Measurements from ENCODE around the gene SMAD6.

- TF ChIP-seq ATF2 (CRISPR knock-in tag; IDR thresholded peaks at IDR 0.05), result no peak
- no peak for TF ChIP-seq THRA (IDR thresholded peaks at IDR 0.05)
- no peak for TF ChIP-seq KDM1A (IDR thresholded peaks at IDR 0.05)
- no peak for TF ChIP-seq CTCF (IDR thresholded peaks at IDR 0.05 in 2 of 3, conservative IDR thresholded peaks at IDR 0.05 in 1 of 3; ENCODE audit: insufficient read depth in 2 of 3, low read depth in 1 of 3, low read length in 3 of 3)
- TF ChIP-seq ZNF232 (CRISPR knock-in tag; IDR thresholded peaks at IDR 0.05), result no peak
- TF ChIP-seq FOXP4 (CRISPR knock-in tag; IDR thresholded peaks at IDR 0.05; ENCODE audit: borderline replicate concordance), result no peak
- TF ChIP-seq POLR2A (conservative IDR thresholded peaks at IDR 0.05), result no peak
- TF ChIP-seq TAF1 (IDR thresholded peaks at IDR 0.05; ENCODE audit: control insufficient read depth, extremely low read depth, insufficient read depth, low read length, severe bottlenecking), result no peak
- no peak for TF ChIP-seq NR1H2 (CRISPR knock-in tag; IDR thresholded peaks at IDR 0.05)
- TF ChIP-seq ARHGAP35 (IDR thresholded peaks at IDR 0.05; ENCODE audit: partially characterized antibody), result no peak
- TF ChIP-seq MYBL2 (IDR thresholded peaks at IDR 0.05; ENCODE audit: low read depth), result no peak
- TF ChIP-seq MYBL2 (CRISPR knock-in tag; IDR thresholded peaks at IDR 0.05; ENCODE audit: borderline replicate concordance), result no peak
- no peak for TF ChIP-seq POLR2AphosphoS5 (IDR thresholded peaks at IDR 0.05; ENCODE audit: control insufficient read depth, insufficient read depth, low read depth, low read length)
These were observed 65.2 kb downstream of the SMAD6 start for GRCh38 chr15:66767240-66767659.

Measured in K562 (cell line).